NB4 (cell line): ENCODE results near the gene GRP.

Source experiments
- DNase-seq: peaks from one replicate; pipeline ENCODE4 v3.0.0; 2010; ENCODE audit warnings: low read depth
- H3K4me3 ChIP-seq: one replicate; pipeline ENCODE4 v1.5.1; 2011; ENCODE audit warnings: mild to moderate bottlenecking, low read depth, low read length, moderate library complexity
- MAX ChIP-seq: IDR thresholded peaks from 2 replicates; pipeline ENCODE4 v1.6.1; 2011; ENCODE audit warnings: low read depth, low read length
- MYC ChIP-seq: IDR thresholded peaks from 2 replicates; pipeline ENCODE4 v1.6.1; 2011; ENCODE audit warnings: low read depth, low read length
- POLR2A ChIP-seq: IDR thresholded peaks from 2 replicates; pipeline ENCODE4 v1.6.1; 2011; ENCODE audit warnings: mild to moderate bottlenecking; ENCODE audit not compliant: insufficient read length; ENCODE audit errors: extremely low read depth
- TF ChIP-seq, protein P1 (sequence below): IDR thresholded peaks from one replicate; pipeline ENCODE4 v1.5.1; 2012; ENCODE audit warnings: low read depth, low read length

The GRP gene

DNA sequence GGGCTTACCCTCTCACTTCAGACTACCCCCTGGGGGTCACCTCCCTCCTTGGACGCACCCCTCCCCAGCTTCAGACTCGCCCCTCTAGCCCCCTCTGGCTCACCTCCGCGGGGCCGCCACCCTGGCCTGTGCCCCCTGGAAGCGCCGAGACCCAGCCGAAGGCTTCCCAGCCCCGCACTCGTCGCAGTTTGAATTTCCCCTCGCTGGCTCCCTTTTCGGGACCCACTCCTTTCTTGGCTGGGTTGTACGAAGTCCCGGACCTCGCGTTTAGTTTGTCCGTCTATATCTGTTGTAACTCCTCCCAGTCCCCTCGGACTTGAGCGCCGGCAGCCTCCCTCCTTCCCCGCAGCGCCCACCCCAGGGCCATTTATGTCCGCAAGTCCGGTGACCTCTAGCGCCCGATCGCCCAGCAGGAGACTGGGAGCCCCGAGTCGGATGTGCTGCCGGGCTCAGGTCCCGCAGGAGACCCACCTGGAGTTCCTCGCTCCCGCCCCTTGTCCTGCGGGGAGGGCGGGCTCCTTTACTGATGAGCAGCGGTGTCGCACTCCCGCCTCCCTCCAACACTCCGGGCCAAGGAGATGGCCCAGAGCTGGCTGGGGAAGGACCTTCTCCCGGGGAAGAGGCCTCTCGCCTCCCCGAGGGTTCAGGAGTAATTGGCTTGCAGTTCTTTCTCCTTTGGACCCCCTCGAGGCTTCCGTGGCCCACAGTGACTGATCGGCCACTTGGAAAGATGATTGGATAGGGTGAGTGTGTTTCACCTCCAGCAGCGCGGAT is 54.0 kb downstream of the GRP start:
- H3K4me3 ChIP-seq, result no peak overlapping the region
- no peak for DNase-seq
- TF ChIP-seq MAX (no peak), POLR2A (no peak), MYC (no peak)

DNA sequence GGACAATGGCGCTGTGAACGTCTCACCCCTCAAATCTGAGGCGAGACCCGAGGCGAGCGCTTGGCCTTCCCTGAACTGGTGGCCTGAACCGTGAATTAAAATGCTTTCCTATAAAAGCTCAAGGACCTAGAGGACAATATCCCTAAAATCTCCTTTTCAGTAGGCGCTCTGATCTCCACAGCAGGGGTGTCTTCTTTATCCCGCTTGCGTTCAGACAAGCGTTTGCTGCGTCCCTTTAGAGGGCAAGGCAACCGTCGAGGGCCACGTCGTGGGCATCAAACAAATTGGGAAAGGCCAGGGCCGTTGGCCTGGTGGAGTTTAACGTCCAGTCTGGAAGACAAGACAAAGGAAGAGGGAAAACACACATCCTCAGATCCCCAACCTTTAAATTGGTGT is 54.6 kb downstream of the GRP start:
- H3K4me3 ChIP-seq, result no peak overlapping the region
- TF ChIP-seq MYC (no peak), POLR2A (no peak), MAX (no peak)
- TF ChIP-seq, protein P1, sequence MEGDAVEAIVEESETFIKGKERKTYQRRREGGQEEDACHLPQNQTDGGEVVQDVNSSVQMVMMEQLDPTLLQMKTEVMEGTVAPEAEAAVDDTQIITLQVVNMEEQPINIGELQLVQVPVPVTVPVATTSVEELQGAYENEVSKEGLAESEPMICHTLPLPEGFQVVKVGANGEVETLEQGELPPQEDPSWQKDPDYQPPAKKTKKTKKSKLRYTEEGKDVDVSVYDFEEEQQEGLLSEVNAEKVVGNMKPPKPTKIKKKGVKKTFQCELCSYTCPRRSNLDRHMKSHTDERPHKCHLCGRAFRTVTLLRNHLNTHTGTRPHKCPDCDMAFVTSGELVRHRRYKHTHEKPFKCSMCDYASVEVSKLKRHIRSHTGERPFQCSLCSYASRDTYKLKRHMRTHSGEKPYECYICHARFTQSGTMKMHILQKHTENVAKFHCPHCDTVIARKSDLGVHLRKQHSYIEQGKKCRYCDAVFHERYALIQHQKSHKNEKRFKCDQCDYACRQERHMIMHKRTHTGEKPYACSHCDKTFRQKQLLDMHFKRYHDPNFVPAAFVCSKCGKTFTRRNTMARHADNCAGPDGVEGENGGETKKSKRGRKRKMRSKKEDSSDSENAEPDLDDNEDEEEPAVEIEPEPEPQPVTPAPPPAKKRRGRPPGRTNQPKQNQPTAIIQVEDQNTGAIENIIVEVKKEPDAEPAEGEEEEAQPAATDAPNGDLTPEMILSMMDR, result no peak
- no peak for DNase-seq

GRCh38 chr18:59275406-59275949 is 55.5 kb downstream of the GRP start:
- no peak for DNase-seq
- TF ChIP-seq MAX, result no peak
- no peak for TF ChIP-seq MYC
- no peak for TF ChIP-seq POLR2A
- TF ChIP-seq, protein P1, result no peak
- H3K4me3 ChIP-seq, result no peak overlapping the region

DNA sequence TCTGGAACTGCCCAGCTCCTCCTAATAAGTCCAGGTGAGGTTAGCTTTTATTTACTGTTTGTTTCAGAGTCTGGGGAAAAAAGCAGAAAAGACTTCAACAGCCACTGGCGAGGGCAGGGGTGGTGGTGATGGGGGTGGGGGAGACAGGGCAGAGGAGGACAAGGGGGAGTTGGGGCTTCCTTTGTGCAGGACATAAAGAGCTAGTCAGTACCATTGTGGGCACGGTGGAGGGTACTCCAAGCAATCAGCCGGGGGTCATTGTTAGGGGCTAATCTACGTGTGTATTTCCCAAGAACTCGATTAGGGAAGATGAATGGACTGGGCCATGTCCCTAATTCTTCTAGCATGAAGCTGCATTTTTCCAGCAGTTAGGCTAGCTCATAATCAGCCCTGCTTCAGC is 56.1 kb downstream of the GRP start:
- no peak for DNase-seq
- no peak for TF ChIP-seq MAX
- no peak for TF ChIP-seq MYC
- no peak for TF ChIP-seq POLR2A
- TF ChIP-seq, protein P1, result no peak
- H3K4me3 ChIP-seq, result no peak overlapping the region

- no peak overlapping the region for H3K4me3 ChIP-seq
- DNase-seq, result no peak
- TF ChIP-seq POLR2A (no peak), MYC (no peak)
- TF ChIP-seq, protein P1, result no peak
Measured at GRCh38 chr18:59278793-59279192, 58.8 kb downstream of the GRP start.

GRCh38 chr18:59279193-59279592 is 59.2 kb downstream of the GRP start:
- no peak for DNase-seq
- H3K4me3 ChIP-seq, result no peak overlapping the region
- TF ChIP-seq, protein P1, result no peak
- TF ChIP-seq MAX, result no peak
- TF ChIP-seq POLR2A, result no peak
- no peak for TF ChIP-seq MYC
